ENCODE results near the gene SMIM5.

- TF ChIP-seq, protein P1, sequence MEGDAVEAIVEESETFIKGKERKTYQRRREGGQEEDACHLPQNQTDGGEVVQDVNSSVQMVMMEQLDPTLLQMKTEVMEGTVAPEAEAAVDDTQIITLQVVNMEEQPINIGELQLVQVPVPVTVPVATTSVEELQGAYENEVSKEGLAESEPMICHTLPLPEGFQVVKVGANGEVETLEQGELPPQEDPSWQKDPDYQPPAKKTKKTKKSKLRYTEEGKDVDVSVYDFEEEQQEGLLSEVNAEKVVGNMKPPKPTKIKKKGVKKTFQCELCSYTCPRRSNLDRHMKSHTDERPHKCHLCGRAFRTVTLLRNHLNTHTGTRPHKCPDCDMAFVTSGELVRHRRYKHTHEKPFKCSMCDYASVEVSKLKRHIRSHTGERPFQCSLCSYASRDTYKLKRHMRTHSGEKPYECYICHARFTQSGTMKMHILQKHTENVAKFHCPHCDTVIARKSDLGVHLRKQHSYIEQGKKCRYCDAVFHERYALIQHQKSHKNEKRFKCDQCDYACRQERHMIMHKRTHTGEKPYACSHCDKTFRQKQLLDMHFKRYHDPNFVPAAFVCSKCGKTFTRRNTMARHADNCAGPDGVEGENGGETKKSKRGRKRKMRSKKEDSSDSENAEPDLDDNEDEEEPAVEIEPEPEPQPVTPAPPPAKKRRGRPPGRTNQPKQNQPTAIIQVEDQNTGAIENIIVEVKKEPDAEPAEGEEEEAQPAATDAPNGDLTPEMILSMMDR (IDR thresholded peaks at IDR 0.05): no peak
- TF ChIP-seq EP300 (IDR thresholded peaks at IDR 0.05) (no peak), POLR2A (IDR thresholded peaks at IDR 0.05) (no peak)
Observed at GRCh38 chr17:75652341-75652740, 19.1 kb downstream of the SMIM5 start.

Measured in gastroesophageal sphincter (tissue), 3 donors.